Measurements from ENCODE around the gene DDAH2.

Gene DDAH2, protein sequence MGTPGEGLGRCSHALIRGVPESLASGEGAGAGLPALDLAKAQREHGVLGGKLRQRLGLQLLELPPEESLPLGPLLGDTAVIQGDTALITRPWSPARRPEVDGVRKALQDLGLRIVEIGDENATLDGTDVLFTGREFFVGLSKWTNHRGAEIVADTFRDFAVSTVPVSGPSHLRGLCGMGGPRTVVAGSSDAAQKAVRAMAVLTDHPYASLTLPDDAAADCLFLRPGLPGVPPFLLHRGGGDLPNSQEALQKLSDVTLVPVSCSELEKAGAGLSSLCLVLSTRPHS

DNA sequence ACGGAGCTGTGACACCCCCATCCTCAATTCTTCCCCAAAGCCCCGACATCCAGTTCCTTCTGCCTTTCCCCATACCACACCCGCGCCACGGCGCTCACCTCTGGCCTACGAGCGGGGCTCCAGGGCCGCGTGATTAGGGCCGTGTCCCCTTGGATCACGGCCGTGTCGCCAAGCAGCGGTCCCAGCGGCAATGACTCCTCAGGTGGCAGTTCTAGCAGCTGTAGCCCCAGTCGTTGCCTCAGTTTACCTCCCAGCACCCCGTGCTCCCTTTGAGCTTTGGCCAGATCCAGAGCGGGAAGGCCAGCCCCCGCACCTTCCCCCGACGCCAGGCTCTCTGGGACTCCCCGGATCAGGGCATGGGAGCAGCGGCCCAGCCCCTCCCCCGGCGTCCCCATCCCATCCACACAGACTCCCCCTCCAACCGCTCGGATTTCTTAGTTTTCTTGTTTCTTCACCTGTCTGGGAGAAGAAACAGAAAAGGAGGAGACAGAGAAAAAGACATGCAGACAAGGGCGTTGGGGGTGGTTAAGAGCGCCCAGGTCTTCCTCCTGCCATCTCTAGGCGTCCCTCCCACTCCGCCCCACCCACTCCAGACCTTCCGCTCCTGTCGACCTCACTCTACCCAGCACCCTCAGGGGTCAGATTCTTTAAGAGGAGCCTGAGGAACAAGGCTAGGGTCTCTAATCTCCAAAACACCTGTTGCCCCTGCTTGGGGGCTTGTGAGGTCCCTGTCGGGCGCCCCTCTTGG, at the start of gene DDAH2:
TSS of gene DDAH2 (minus strand) at position 533 of the 748 bp plus-strand sequence. CDS start at position 395, 138 bp downstream.
- no peak for DNase-seq

DNA sequence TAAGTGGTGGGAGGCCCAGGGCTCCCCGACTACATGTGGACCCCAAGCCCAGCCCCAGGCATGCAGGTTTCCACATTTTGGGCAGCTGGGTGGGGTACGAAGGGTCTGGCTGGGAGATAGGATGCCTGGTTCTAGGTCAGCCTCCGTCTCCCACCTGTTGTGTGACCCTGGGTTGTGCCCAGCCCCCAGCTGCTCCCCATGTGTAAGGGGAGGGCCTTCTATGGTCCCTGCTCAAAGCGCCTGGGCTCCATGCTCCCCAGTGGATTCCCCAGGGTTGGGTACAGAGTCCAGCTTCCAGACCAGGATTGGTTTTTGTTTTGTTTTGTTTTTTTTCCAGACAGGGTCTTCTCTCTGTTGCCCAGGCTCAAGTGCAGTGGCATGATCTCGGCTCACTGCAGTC, 49.1 kb upstream of the DDAH2 start:
- DNase-seq, result no peak

DNA sequence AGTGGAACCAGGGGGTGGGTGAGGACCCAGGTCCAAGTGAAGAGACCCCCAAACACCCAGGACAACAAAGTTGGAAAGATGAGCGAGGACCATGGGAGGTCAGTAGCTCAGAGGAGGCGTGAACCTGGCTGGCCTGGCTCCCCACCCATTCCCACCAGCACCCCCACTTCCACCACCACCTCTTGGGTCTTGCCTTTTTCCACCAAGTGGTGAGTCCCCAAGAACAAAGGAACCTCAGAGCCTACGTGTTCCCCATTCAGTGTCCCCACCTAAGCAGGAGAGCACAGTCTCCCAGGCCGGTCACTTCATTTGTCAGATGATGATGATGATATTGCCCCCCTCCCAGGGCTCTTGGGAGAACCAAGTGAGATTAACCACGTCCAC, 48.6 kb upstream of the DDAH2 start:
- no peak for DNase-seq

DNA sequence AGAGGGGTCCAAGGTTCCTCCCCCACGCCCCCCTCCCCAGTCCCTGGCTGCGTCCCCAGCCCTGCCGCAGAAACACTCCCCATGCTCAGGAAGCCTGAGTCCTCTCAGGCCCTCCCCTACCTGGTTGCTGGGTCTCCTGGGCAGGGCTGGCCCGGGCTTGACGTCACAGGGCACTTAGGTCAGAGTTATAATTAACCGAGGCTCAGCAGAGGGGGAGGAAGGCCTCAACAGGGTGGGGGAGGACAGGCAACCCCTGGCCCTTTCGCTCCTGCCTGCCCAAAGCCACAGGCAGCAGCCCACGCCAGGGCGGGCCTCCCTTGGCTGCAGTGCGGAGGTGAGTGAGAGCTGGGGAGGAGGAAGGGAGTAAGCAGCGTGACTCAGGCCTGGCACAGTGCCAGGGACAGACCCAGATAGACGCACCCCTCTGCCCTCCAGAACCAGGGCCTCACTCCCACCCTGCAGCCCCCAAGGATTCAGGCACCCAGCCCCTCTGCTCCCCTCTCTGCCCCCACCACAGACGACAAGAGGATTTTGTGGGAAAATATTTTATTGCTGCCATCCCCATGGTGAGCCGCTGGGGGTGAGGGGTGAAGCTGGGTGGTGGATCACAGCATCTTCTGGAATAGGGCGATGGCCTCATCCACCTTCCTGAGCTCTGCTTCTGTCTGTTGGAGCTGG, 48.0 kb upstream of the DDAH2 start, which contains the start of gene VWA7:
TSS of gene VWA7 (minus strand) at position 340 of the 678 bp plus-strand sequence. CDS start 549 bp downstream, outside the sequence.
- peak; percentile 70 to 78 for DNase-seq

DNA sequence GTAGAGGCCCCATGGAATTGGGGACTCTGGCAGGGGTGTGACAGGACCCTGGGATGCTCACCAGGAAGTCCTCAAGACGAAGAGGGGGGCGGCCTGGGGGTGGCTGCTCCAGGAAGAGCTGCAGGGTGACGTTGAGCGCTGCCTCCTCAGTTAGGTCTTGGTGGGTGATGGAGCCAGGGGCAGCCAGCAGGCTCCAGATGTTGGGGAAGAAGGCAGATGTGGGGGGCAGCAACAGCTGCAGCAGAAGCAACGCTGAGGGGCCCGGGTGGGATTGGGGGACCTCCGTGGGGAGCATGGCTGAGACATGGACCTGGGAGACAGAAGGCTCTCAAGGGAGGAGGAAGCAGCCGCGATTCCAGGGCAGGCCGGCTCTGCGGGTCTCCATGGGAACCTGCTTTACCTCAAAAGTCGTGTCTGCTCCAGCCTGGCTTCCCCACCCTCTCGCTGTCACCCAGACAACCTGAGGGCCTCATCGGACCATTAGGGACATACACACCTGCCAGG, 47.4 kb upstream of the DDAH2 start:
- DNase-seq, result no peak

DNA sequence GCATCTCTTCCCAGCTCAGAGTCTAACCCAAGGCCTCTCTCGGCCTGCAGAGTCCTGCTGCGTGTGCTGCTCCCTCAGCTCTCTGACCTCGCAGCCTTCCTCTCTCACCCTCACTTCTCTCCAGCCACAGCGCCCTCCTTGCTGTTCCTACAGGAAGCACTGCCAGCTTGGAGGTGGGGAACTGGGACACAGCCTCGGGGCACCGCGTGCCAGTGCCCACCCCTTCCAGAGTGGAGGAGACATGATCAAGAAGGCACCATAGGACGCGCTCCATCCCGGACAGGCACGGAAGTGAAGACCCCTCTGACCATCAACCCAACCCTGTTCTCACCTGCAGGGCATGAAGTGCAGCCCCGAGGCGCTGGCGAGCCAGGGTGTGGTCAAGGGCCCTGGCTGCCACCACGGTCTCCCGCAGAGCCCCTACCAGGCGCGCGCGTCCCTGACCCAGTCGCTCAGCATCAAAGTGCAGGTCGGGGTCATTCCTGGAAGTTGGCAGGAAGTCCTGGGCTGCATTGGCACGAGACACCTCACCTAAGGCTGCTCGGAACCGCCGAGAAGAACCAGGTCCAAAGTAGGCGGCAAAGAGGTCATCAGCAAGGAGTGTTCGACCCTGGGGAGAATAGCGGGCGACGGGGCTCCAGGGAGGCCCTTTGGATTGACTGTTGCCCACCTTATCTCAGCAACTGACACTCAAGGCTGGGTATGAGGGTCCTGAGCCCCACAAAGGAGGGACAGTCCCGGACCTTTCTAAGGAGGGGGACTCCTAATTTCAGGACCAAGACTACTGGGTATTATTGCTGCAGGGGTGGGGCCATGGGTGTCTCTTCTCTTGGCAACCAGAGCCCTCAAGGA, 46.8 kb upstream of the DDAH2 start:
- DNase-seq, result no peak

DNA sequence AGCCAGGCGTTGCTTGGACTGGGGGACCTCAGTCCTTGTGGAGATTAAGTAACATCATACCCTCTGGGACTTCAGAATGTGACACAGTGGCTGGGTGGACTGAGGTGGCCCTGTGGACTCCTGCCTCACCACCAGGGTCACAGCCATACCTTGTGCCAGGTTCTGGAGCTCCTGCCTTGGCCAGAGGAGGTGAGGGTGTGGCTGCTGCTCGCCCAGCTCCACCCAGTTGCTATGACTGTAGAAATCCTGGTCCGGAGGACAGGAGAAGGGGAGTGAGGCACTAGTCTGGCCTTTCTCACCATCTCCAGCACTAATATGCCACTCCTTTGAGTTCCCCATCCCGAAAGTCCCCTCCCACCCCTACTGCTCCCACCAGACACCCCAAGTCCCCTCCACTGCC, 46.1 kb upstream of the DDAH2 start:
- DNase-seq, result no peak

DNA sequence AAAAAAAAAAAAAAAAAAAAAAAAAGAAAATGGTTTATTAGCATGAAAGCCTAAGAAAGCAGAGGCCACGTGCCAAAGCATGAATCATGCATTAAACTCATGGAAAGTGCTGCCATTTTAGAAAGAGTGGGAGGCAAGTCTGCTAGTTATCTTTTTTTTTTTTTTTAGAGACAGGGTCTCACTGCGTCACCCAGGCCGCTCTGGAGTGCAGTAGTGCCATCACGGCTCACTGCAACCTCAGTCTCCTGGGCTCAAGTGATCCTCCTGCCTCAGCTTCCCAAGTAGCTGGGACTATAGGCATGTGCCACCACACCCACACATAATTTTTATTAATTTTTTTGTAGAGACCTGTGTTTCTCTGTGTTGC, 42.9 kb upstream of the DDAH2 start:
- DNase-seq, result peak; percentile 37 to 47

DNA sequence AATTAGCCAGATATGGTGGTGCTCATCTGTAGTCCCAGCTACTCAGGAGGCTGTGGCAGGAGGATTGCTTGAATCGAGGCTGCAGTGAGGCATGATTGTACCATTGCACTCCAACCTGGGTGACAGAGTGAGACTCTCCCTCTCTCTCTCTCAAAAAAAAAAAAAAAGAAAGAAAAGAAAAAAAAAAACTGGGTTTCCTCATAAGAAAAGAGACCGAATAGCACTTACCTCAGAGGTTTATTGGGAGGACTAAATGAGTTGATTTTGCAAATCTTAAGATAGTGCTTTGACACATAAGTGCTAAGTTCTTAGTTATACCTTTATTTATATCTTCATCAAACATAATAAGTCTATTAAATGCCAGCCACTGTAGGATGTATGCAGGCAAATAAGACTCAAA, 41.8 kb upstream of the DDAH2 start:
- DNase-seq, result no peak

DNA sequence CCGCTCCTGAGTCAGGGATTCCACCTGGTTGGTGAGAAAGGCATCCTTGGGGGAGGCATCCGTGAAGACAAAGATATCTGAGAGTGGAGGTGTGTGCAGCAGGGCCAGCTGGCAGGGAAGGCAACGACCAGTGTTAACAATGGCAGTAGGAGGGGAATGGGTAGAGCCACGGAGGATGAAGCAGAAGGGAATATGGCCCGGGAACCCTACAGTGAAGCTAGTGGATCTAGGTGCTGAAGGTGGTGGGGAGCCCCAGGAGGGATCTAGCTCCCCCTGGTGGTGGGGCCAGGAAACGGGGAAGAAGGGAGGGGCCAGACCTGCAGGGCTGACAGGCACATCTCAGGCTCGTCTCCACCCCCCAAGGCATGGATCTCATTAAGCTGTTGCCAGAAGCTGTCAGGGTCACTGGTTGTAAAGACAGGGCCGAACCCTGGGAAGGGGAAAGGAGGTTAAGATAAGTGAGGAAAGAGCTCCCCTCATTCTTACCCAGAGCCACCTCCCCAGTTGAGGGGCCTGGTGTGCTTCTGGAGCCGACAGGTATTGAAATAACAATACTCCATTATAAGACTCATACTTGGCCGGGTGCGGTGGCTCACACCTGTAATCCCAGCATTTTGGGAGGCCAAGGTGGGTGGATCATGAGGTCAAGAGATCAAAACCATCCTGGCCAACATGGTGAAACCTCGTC, 40.7 kb upstream of the DDAH2 start:
- DNase-seq, result peak; percentile 76 to 79

DNA sequence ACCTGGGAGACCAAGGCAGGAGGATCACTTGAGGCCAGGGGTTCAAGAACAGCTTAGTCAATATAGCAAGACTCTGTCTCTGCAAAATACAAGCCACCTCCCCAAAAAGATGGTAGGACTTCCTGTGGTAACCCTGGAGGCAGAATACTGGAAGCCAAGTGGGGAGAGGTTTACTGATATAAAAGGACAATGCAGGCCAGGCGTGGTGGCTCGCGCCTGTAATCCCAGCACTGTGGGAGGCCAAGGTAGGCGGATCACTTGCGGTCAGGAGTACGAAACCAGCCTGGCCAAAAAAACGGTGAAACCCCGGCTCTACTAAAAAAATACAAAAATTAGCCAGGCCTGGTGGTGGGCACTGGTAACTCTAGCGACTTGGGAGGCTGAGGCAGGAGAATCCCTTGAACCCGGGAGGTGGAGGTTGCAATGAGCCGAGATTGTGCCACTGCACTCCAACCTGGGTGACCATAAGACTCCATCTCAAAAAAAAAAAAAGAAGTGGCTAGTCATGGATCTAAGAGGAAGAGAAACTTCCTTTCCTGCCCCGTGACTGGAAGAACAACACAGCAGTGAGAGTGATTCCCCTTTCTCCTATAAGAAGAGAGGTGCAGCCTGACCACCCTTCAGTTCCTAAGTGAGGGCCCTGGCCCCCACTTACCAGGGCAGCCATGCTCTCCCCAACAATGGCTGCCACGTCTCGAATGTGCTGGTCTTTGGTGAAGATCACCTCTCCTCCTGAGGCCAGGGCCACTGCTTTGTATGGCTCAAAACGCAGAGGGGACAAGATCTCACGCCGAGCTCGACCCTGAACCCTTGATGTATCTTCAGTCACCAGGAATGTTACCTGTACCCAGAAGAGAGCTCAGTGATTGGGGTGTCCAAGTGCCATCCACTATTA, 39.5 kb upstream of the DDAH2 start:
- no peak for DNase-seq

DNA sequence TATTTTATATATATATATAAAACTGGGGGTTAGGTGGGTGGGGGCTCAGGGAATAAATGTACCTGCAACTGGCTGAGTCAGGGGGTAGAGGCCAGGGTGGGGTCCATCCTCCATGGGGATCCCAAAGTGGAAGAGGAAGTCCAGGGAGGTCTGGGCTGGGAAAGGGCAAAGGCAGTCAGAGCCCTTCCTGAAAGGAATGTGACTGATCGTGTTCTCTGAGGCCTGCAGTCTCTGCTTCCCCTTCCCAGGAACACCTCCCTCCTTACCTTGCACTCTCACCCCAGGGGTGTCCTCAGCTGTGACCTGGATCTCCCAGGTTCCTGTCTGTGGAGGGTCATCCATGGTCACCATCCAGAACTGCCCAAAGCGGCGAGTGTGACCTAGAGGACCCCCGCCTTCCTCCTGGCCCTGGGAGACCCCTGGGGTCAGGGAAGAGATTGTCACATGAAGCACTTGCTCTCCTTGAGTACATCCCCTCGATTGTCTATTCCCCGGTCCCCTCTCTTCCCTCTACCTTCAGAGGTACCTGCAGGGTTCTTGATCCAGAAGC, 38.1 kb upstream of the DDAH2 start:
- DNase-seq, result no peak

DNA sequence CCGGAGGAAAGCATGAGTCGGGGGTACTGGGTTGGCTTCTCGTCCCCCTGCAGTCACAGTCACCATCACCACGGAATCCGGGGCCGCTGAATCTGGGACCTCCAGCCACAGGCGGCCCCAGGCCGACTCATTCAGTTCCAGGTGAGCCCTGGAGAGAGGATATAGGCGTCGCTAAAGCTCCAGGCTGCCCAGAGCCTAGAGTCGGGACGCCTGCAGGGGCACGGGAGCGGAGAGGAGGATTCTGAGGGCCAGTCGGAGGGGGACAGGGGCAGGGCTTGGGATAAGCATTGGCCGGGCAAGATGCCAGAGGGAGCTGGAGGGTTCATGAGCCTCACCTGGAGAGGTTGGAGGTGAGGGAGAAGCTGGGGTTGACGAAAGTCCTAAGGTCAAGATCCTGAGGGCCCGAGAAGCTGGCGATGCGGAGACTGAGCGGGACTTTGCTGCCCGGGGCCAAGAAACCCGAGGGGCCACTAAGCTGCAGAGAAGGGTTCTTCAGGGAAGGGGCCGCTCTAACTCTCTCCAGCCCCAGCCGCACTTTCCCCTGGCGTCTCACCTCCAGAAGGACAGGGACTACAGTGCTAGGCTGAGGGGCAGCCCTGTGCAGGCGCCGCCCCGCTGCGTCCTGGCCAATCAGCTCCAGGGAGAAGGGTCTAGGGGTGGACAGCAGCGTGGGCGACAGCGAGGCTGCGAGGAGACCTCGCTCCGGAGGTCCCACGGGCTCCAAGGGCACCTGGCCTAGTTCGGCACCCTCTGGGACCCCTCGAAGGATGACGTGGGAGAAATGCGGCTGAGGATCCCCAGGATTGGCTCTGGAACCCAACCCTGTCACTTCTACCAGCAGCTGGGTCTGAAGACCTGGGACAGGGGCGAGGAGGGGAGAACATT, 37.1 kb upstream of the DDAH2 start:
- DNase-seq, result no peak

DNA sequence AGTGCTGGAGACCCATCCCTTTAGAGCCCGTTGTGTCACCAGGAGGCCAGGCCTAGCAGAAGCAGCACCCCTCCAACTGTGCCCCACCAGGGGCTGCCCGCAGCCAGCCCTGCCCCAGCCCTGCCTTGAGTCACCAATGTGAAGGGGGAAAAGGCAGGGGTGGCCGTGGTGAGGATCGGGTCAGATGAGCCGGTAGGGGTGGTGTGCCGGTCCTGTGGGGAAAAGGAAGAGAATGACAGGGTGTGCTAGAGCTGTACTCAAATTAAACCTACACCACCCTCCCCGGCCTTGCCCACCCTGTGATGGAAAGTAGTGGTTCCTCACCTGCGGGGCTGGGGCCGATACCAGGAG, 36.4 kb upstream of the DDAH2 start:
- no peak for DNase-seq

DNA sequence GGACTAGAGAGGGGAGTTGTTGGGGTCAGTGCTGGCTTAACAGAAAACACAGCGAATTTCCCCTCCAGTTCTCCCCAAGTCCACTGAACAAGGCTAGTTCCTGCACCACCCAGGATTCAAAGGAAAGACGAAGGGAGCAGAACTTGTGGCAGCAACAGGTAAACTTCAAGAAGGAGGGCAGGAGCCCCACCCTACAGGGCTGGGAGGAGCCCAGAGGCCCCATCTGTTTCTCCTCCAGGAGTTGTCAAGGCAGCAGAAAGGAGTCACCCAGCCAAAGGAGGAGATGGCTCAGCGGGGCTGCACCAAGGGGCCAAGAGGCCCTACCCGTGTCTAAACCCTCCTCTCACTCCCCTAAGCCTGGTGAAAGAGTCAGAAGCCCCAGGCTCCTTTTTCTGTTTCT, 35.1 kb upstream of the DDAH2 start:
- DNase-seq, result no peak

DNA sequence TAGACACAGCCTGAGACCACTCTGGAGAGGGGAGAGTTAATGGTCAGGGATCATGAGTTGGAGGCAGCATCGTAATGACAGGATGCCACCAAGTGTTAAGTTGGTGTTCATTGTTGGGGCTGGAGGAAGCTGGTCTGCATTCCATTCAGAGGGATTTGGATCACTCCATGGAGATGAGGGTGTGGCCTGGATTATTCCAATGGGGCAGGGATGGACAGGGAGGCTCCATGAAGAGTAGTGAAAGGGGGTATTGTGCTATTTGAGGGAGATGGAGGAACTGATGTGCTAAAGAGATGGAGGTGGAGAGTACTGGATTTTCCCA, 34.5 kb upstream of the DDAH2 start:
- no peak for DNase-seq

DNA sequence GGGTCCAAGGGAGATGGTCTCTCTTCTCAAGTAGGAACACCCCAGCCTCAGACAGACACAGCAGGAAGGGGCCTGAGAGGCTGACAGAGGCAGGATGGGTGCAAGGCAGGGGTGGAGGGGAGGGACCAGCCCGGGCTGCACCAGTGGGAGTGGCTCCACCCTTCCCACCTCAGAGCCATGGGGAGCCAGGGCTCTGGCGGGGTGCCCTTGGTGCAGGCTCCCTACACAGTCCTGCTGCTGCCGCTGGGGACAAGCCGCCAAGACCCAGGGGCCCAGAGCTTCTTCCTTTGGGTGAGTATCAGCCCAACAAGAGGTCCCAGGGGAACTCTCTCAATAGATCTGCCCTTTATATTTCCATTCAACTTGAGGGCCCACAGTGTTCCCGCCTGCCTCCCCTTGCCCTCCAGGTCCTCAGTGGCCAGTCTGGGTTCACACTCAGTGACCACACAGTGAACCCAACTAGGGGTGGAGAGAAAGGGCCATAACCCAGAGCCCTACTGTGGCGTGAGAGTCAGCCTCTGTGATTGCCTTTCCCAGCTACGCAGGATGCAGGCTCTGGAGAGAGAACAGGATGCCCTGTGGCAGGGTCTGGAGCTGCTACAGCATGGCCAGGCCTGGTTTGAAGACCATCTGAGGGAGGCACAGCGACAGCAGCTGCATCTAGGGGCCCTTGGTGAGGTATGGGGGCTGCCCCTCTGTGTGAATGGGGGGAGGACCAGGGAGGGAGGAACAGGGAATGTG, 33.9 kb upstream of the DDAH2 start:
- no peak for DNase-seq

DNA sequence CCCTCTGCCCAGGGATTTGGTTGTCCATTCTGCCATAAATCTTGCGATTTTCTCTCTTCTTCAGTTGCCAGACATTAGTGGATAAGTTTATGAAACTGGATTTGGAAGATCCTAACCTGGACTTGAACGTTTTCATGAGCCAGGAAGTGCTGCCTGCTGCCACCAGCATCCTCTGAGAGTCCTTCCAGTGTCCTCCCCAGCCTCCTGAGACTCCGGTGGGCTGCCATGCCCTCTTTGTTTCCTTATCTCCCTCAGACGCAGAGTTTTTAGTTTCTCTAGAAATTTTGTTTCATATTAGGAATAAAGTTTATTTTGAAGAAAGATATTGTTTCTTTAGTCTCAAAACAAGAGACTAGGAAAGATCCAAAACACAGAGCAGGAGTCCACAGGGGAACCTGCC, 33.3 kb upstream of the DDAH2 start, which contains the start of gene SAPCD1:
TSS of gene SAPCD1 (plus strand) at position 301 of the 400 bp plus-strand sequence. CDS start 399 bp downstream, outside the sequence.
- DNase-seq, result no peak

DNA sequence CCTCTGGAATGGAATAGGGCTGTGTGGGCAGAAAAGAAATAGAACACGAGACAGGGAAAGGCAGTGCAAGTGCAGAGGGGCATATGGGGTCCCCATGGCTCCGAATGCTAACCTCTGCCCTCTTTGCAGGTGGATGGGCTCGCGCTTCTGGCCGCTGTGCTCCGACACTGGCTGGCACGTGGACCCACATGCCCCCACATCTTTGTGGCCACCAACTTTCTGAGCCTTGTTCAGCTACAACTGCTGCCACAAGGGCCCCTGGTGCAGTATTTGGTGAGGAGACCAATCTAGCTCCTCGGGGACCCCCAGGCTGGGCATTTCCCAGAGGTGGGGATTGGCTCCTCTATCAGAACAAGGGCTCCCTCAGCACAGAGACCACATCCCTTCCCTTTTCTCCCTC, 32.2 kb upstream of the DDAH2 start:
- no peak for DNase-seq

Data from activated CD4-positive, alpha-beta T cell treated with anti-CD3 and anti-CD28 coated beads, Interleukin-2, amount 50 U/mL, for 4 hours (primary cell).